Femur (tissue), 1 donor: ENCODE results near the gene OR51B2.
"Not testable (repeated sequence)": the region's sequence is repeated elsewhere in the genome, so short reads cannot be mapped to it uniquely, and the experiment has no call there.

ENCODE experiments used
- DNase-seq: peaks from one replicate; pipeline ENCODE4 v3.0.0-alpha.2; 2017

Gene OR51B2

GRCh38 chr11:5310423-5310822 is 13.7 kb downstream of the OR51B2 start:
- no peak for DNase-seq

DNA sequence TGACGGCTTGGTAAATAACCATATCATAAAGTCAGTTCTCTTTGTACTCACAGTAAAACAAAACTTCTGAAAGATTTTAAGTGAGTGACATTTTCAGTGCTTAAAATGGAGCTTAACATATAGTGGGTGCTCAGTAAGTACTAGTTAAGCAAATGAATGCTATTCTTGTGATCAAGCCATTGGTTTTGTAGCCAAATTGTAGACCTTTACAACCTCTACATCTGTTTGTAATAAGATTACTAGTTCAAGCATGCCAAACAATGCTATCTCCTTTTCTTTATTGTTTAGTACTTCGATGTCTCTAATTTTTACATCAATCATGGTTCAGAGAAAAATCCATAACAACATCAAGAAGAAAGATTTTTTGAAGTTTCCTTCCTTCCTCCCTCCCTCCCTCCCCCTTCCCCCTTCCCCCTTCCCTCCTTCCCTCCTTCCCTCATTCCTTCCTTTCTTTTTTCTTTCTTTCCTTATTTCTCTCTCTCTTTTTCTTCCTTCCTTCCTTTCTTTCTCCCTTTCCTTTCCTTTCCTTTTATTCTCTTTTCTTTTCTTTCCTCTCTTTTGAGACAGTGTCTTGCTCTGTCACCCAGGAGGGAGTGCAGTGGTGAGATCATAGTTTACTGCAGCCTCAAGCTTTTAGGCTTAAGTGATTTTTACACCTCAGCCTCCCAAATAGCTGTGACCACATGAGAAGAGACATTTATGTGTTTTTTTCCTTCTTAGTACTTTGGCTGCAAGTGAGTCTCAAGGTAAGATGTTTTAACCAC is 16.7 kb downstream of the OR51B2 start:
- no peak for DNase-seq

GRCh38 chr11:5304046-5304445 is 20.1 kb downstream of the OR51B2 start:
- DNase-seq: no peak

GRCh38 chr11:5303626-5304025 is 20.5 kb downstream of the OR51B2 start:
- DNase-seq: no peak

DNA sequence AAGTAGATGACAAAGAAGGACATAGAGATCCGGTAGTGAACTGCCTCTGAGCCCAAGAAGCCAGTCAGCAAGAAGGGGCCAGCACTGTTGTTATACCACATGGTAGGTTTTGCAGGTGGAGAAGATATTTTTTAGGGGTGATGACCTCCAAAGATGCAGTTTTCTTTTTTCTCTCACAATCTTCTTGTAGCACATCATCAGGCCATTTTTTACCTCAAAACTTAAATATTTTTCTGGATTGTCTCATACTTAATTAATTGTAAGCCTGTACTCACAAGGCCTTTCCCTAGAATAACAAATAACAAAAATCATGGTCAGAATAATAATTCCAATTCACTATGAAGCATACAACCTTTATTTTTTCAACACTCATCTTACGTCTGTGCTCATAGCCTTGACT is 22.3 kb downstream of the OR51B2 start, which contains the start of gene OR51B4:
Gene OR51B4 (minus strand): TSS at position 101 of the 400 bp plus-strand sequence. CDS start 0 bp downstream, at position 101.
- DNase-seq: no peak

- no peak for DNase-seq
Observed at GRCh38 chr11:5300251-5300650, 23.8 kb downstream of the OR51B2 start.

DNA sequence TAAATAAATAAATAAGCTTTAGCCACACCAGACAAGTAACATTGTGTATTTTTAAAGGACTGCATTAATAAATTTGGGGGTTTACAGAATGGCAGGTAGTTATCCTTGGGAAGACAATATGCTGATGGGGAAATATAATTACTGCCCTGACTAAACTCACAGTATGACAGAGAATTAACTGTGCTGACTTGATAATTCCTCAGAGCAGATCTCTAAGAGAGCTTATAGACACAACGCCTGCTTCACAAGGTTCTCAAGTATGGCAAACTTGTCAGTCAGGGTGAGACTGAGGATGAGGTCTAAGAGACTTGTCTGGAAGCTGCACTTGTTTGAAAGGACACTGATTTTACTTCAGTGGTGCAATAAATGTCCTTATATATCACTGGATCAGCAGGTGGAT is 25.6 kb downstream of the OR51B2 start:
- DNase-seq: no peak

DNA sequence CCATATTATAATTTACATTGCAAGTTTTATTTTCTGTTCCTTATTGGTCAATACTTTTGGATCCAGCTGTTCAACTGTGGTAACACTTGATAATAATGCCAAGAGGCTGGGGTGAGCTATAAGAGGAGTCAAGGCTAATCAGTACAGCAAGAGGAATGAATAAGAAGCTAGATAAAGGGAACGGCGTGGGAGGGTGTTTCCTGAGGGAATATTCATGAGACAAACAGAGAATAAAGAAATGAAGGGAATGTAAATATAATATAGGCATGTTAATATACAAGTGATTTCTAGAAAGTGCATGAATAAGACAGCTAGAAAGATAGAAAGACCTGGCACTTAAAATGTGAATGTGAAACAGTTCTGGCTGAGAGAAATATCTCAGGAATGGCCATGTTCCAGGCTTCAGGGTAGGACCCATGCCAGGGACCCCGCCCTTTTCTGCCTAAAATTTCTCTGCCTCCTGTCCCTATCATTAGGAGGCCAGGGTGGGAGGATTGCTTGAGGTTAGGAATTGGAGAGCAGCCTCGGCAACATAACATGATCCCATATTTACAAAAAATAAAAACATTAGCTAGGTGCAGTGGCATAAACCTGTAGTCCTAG is 26.3 kb downstream of the OR51B2 start:
- DNase-seq: no peak

GRCh38 chr11:5294342-5294995 is 29.6 kb downstream of the OR51B2 start:
- DNase-seq: not testable (repeated sequence)

GRCh38 chr11:5293028-5293427 is 31.1 kb downstream of the OR51B2 start:
- DNase-seq: no peak

DNA sequence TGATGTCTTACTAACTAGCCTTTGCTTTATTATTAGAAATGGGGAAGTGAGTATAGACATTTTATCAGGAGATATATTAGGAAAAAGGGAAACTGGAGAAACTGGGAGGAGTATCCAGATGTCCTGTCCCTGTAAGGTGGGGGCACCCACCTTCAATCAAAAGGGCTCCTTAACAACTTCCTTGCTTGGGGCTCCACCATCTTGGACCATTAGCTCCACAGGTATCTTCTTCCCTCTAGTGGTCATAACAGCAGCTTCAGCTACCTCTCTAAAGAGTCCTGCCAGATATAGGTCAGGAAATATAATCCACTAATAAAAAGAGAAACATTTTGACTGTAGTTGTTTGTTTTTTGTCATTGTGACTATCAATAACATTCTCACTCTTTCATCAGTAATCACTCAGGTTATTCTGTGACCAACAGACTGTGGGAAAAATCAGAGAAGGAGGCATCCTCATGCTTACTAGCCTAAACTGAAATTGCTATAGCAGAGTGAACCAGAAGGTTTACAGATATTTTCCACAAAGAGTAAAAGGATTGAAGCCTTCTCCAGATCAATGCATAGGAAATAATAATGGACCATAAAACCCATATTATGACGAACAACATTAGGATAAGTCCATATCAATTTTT is 32.8 kb downstream of the OR51B2 start:
- DNase-seq: no peak

- no peak for DNase-seq
Observed at GRCh38 chr11:5290106-5290505, 34.0 kb downstream of the OR51B2 start.

GRCh38 chr11:5289696-5290095 is 34.4 kb downstream of the OR51B2 start:
- DNase-seq: no peak

DNA sequence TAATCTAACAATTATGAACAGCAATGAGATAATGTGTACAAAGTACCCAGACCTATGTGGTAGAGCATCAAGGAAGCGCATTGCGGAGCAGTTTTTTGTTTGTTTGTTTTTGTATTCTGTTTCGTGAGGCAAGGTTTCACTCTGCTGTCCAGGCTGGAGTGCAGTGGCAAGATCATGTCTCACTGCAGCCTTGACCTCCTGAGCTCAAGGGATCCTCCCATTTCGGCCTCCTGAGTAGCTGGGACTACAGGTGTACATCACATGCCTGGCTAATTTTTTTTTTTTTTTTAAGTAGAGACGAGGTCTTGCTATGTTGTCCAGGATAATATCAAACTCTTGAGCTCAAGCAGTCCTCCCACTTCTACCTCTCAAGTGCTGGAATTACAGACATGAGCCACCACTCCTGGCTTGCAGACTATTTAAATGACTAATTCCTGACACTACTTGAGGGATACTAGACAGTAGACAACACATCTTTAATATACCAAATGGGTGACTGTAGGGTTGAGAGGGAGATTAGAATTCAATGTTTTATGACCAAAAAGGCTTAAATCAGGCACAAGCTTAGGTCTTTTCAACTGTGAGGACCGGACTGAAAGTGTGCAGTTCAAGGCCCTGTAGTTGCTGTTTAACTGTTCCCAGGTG is 35.1 kb downstream of the OR51B2 start:
- DNase-seq: no peak

GRCh38 chr11:5288108-5288905 is 35.8 kb downstream of the OR51B2 start:
- peak; percentile 44 for DNase-seq

- DNase-seq: no peak
Observed at GRCh38 chr11:5286901-5287300, 37.2 kb downstream of the OR51B2 start.

DNA sequence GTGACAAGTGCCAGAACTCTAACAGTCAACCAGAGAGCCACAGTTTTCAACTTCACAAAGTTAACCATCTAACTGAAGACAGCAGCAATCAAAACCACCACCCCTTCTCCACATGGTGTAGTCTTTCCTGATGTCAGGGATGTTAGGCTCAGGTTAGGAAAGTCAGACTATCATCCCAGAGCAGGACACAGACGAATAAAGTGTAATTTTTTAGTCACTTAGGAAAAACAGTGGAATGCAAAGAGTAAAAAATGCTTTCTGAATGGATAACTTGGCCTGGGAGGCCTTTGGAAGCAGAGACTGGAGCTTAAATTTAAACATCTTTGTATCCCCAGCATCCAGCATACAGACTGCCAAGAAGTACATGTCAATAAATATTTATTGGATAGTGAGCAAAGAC is 37.7 kb downstream of the OR51B2 start:
- no peak for DNase-seq

GRCh38 chr11:5285703-5286340 is 38.3 kb downstream of the OR51B2 start:
- DNase-seq: no peak

DNA sequence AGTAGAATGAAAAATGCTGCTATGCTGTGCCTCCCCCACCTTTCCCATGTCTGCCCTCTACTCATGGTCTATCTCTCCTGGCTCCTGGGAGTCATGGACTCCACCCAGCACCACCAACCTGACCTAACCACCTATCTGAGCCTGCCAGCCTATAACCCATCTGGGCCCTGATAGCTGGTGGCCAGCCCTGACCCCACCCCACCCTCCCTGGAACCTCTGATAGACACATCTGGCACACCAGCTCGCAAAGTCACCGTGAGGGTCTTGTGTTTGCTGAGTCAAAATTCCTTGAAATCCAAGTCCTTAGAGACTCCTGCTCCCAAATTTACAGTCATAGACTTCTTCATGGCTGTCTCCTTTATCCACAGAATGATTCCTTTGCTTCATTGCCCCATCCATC is 39.5 kb downstream of the OR51B2 start:
- DNase-seq: peak; percentile 27

GRCh38 chr11:5283882-5284281 is 40.2 kb downstream of the OR51B2 start:
- DNase-seq: no peak

DNA sequence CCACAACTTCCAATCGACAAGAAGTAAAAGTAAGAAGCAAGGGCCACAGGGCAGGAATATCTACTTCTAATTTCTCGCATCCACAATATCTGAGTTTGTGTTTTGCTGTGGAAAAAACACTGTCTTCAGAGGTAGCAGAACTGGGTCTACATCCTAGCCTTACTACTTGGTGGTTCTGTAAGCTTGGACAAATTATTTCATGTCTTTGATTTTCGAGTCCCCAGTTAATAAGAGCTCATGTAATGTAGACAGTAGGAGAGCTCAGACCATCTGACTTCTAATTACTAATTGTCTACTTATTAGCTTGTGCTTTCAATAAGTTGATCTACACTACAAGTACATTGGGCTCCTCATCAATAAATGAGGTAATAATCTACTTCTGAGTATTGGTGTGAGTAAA is 41.0 kb downstream of the OR51B2 start:
- DNase-seq: no peak

GRCh38 chr11:5282628-5283027 is 41.5 kb downstream of the OR51B2 start:
- DNase-seq: no peak
